K562 (cell line): Measurements from ENCODE around the gene ZDHHC20. TPM values are rescaled to one million over a fixed set of nuclear protein-coding genes. Genes with fewer than 3 reads are reported as not detected.

Source experiments
- ATAC-seq: fragments of 200-7000 bp; cut with Tn5 transposase; 3 replicates; pipeline ENCODE4 v1.9.1; 2020; ENCODE audit warnings: moderate library complexity
- BruUV-seq: library from RNA; stranded (reverse); fragments of 400-500 nt; replicated peaks from 2 replicates; lab custom pipeline; 2021; lab: Mats Ljungman, UMichigan
- CTCF ChIA-PET: fragments of 300-600 bp; formaldehyde crosslinking; extraction: SDS; loops from one replicate; lab custom pipeline; 2021; ENCODE audit warnings: low intra/inter-chr PET ratio; lab: Yijun Ruan, JAX
- POLR2A ChIA-PET: fragments of 300-600, 350-650 bp; sonication (Branson Sonifier 250); formaldehyde crosslinking; extraction: SDS; loops from one replicate; lab custom pipeline; 2021; ENCODE audit warnings: antibody characterized with exemption, inconsistent platforms; lab: Yijun Ruan, JAX
- DNase-seq, 4 experiments: peaks; one replicate each; pipeline versions ENCODE4 v3.0.0 to v3.0.0-alpha.2; 2011 to 2018; ENCODE audit warnings: low spot score in 3 of 4, mixed read lengths in 3 of 4; ENCODE audit errors: extremely low read depth in 1 of 4
- FAIRE-seq: peaks from 2 replicates; lab custom pipeline; 2011; peaks lifted over from hg19 to GRCh38; lab: Jason Lieb, UNC
- H2AFZ ChIP-seq: 2 replicates; pipeline ENCODE4 v1.6.0; 2011; ENCODE audit warnings: low read depth, low read length, control low read depth, inconsistent platforms
- H3K27ac ChIP-seq: fragments of 200-600 bp; 3 replicates; pipeline ENCODE4 v1.8.0; 2011; ENCODE audit warnings: low read depth, mild to moderate bottlenecking, control low read depth, inconsistent platforms, low read length, moderate library complexity, mixed read lengths; ENCODE audit errors: extremely low read depth
- H3K27me3 ChIP-seq, 2 experiments: fragments of 300-600 bp in 1 of 2; 2 replicates in 1 of 2; 3 replicates in 1 of 2; pipeline versions ENCODE4 v1.6.0 to v1.8.0; 2011; ENCODE audit warnings: inconsistent platforms in 2 of 2, low read length in 2 of 2, mild to moderate bottlenecking in 1 of 2, mixed read lengths in 1 of 2, moderate library complexity in 1 of 2; ENCODE audit not compliant: control insufficient read depth in 2 of 2, insufficient read depth in 2 of 2
- H3K36me3 ChIP-seq: fragments of 300-600 bp; 3 replicates; pipeline ENCODE4 v1.8.0; 2011; ENCODE audit warnings: mild to moderate bottlenecking, low read length, inconsistent platforms; ENCODE audit not compliant: control insufficient read depth, insufficient read depth
- H3K4me1 ChIP-seq, 2 experiments: fragments of 200-600 bp in 1 of 2; replicated peaks in 1 of 2; 2 replicates in 1 of 2; 3 replicates in 1 of 2; pipeline versions ENCODE4 v1.5.1 to v1.8.0; 2011; ENCODE audit warnings: inconsistent platforms in 2 of 2, low read length in 2 of 2, mild to moderate bottlenecking in 1 of 2, mixed read lengths in 1 of 2, moderate library complexity in 1 of 2; ENCODE audit not compliant: control insufficient read depth in 2 of 2, insufficient read depth in 2 of 2
- H3K4me2 ChIP-seq: 2 replicates; pipeline ENCODE4 v1.6.1; 2011; ENCODE audit warnings: low read length, control low read depth, inconsistent platforms, mixed read lengths; ENCODE audit not compliant: insufficient read depth
- H3K4me3 ChIP-seq: fragments of 200-600 bp; sonication (generic), shearing (Covaris generic); 2 replicates; pipeline ENCODE4 v1.5.1; 2016; ENCODE audit warnings: control low read depth, inconsistent platforms
- H3K79me2 ChIP-seq: fragments of 200-600 bp; 3 replicates; pipeline ENCODE4 v1.8.0; 2011; ENCODE audit warnings: low read length, inconsistent platforms; ENCODE audit not compliant: control insufficient read depth, insufficient read depth
- H3K9ac ChIP-seq, 2 experiments: 2 replicates each; pipeline versions ENCODE4 v1.6.0 to v1.6.1; 2011; ENCODE audit warnings: low read depth in 2 of 2, low read length in 2 of 2, control low read depth in 1 of 2, inconsistent platforms in 1 of 2, mild to moderate bottlenecking in 1 of 2, mixed read lengths in 1 of 2; ENCODE audit not compliant: insufficient read depth in 1 of 2
- H3K9me1 ChIP-seq: one replicate; pipeline ENCODE4 v1.6.0; 2011; ENCODE audit warnings: inconsistent platforms, mild to moderate bottlenecking, low read length, moderate library complexity; ENCODE audit not compliant: control insufficient read depth, insufficient read depth
- H3K9me3 ChIP-seq: replicated peaks from 2 replicates; pipeline ENCODE4 v1.5.1; 2011; ENCODE audit warnings: low read depth, low read length, inconsistent platforms; ENCODE audit not compliant: control insufficient read depth, insufficient read depth
- H4K20me1 ChIP-seq: replicated peaks from 2 replicates; pipeline ENCODE4 v1.6.1; 2011; ENCODE audit warnings: low read length, inconsistent platforms, mixed read lengths; ENCODE audit not compliant: control insufficient read depth, insufficient read depth
- E2F8 ChIP-seq: fragments of 450-650 bp; IDR thresholded peaks from 2 replicates; pipeline ENCODE4 v1.7.1; 2018; ENCODE audit warnings: mild to moderate bottlenecking, low read depth; ENCODE audit not compliant: partially characterized antibody
- MYBL2 ChIP-seq, 2 experiments: fragments of 450-650 bp in 1 of 2; sonication (generic) in 1 of 2; formaldehyde crosslinking in 1 of 2; IDR thresholded peaks; 2 replicates each; pipeline versions ENCODE4 v1.6.1 to v1.8.1; 2017 to 2022; ENCODE audit warnings: borderline replicate concordance in 1 of 2, inconsistent platforms in 1 of 2, low read depth in 1 of 2, mild to moderate bottlenecking in 1 of 2, missing genetic modification reagents in 1 of 2, moderate library complexity in 1 of 2
- NFATC3 ChIP-seq: fragments of 450-650 bp; IDR thresholded peaks from 2 replicates; pipeline ENCODE4 v1.6.1; 2017; ENCODE audit warnings: mild to moderate bottlenecking
- PATZ1 ChIP-seq: fragments of 250-450 bp; sonication (Bioruptor Pico); IDR thresholded peaks from 2 replicates; pipeline ENCODE4 v1.5.0; 2020; ENCODE audit warnings: mild to moderate bottlenecking, borderline replicate concordance
- PREB ChIP-seq: sonication (generic); formaldehyde crosslinking; IDR thresholded peaks from 2 replicates; pipeline ENCODE4 v1.8.1; 2023; ENCODE audit warnings: mild to moderate bottlenecking, missing genetic modification reagents
- RBM14 ChIP-seq: fragments of 200-400 bp; formaldehyde crosslinking; IDR thresholded peaks from 2 replicates; pipeline ENCODE4 v1.6.1; 2018; ENCODE audit warnings: low read depth, mild to moderate bottlenecking, low read length, moderate library complexity, borderline replicate concordance; ENCODE audit not compliant: insufficient read depth
- TAF15 ChIP-seq: fragments of 200-400 bp; formaldehyde crosslinking; IDR thresholded peaks from 2 replicates; pipeline ENCODE4 v1.6.1; 2017; ENCODE audit warnings: mild to moderate bottlenecking, low read depth, low read length, moderate library complexity
- WGBS: fragments of 100-300 bp; shearing (Covaris generic); methylation state at CpG from one replicate; pipeline ENCODE4 v1.1.6; 2016; ENCODE audit warnings: low coverage, mixed read lengths; ENCODE audit not compliant: insufficient coverage; ENCODE audit errors: missing lambda C conversion rate; 5-methylcytosine and 5-hydroxymethylcytosine counted together
- in situ Hi-C: fragments of 300-500 bp; cut with MboI; formaldehyde crosslinking; loops from 4 replicates; pipeline ENCODE4 v1.15.0; 2018; ENCODE audit warnings: inconsistent platforms, mixed read lengths
- intact Hi-C: fragments of 100-400 bp; cut with micrococcal nuclease; formaldehyde crosslinking; loops from 2 replicates; pipeline ENCODE4 v1.14.2; 2022
- polyA plus RNA-seq, 8 experiments: library from polyadenylated mRNA; depleted of rRNA in 4 of 8; stranded (reverse) in 5 of 8; unstranded in 3 of 8; fragments of >200 nt; fragmentation: Nextera tagmentation in 2 of 8; fragmentation: Illumina TruSeq in 1 of 8; extraction: Ambion mirVana in 2 of 8; extraction: Trizol in 1 of 8; gene quantifications; 2 replicates each; pipeline versions ENCODE4 v1.2.1 to v1.2.3, GENCODE V29; 2011 to 2014; ENCODE audit warnings: inconsistent platforms in 1 of 8, missing spikeins in 1 of 8
- total RNA-seq, 7 experiments: library from RNA; depleted of rRNA in 6 of 7; stranded (reverse); fragments of >200 nt in 6 of 7; fragmentation: Illumina TruSeq in 2 of 7; extraction: Trizol in 2 of 7; gene quantifications; 2 replicates each; pipeline versions ENCODE4 v1.2.1 to v1.2.3, GENCODE V29; 2011 to 2021; ENCODE audit warnings: low replicate concordance in 1 of 7

Gene ZDHHC20
- total and polyA plus RNA-seq, 9 of the 15 experiments (the other 6 are each of a cell fraction or from before 2014, with no cell fraction given): 2.7 to 20.9 (median 15.8) TPM

- in situ Hi-C loops (no loop called here), intact Hi-C loops (no loop called here)
- no peak overlapping the region for H3K4me3 ChIP-seq
- POLR2A ChIA-PET: no interaction called here
- H3K9me3 ChIP-seq: no peaks in the 10 kb centered on the region
- ATAC-seq: no peak
- CTCF ChIA-PET: no interaction called here
- no peaks in the 10 kb centered on the region for H4K20me1 ChIP-seq
- no peak for TF ChIP-seq MYBL2 (IDR thresholded peaks at IDR 0.05; ENCODE audit: low read depth)
- no peak for TF ChIP-seq MYBL2 (CRISPR knock-in tag; IDR thresholded peaks at IDR 0.05; ENCODE audit: borderline replicate concordance)
- no peak for TF ChIP-seq TAF15
- TF ChIP-seq NFATC3: no peak
- no peak for TF ChIP-seq E2F8
- no peak for TF ChIP-seq PATZ1 (CRISPR knock-in tag)
- TF ChIP-seq PREB (CRISPR knock-in tag): no peak
- no peak for TF ChIP-seq RBM14
- TF ChIP-seq, all 486 proteins: peak for 0
- Histone ChIP-seq H3K36me3 (no peaks in the 10 kb centered on the region), H3K4me1 (no peaks in the 10 kb centered on the region; a peak in 3 of 5 replicates), H2AFZ (no peak overlapping the region), H3K27me3 (peaks cover 0 to 2% of the 10 kb centered on the region in 2 experiments; a peak in 1 of 5 replicates), H3K79me2 (no peaks in the 10 kb centered on the region), H3K9ac (no peak overlapping the region), H3K9me1 (no peaks in the 10 kb centered on the region), H3K27ac (no peak overlapping the region), H3K4me2 (no peak overlapping the region)
- BruUV-seq: no TSS peak
- FAIRE-seq (no peak), DNase-seq (no peak)
- 79% methylated on average over 3 of the region's 4 CpGs for WGBS
Observed at GRCh38 chr13:21365574-21365973, 93.5 kb downstream of the ZDHHC20 start.
